Activated CD8-positive, alpha-beta T cell treated with anti-CD3 and anti-CD28 coated beads for 36 hours (primary cell): ENCODE measurements around the gene PRPF40B. TPM values are rescaled to one million over a fixed set of nuclear protein-coding genes. Genes with fewer than 3 reads are reported as not detected.

Source experiments
- ATAC-seq: fragments of 200-7000 bp; cut with Tn5 transposase; one replicate; pipeline ENCODE4 v1.10.0; 2021; ENCODE audit warnings: mild to moderate bottlenecking, moderate library complexity
- CTCF ChIA-PET: fragments of 350-600 bp; sonication (Branson Sonifier 250); formaldehyde crosslinking; loops from one replicate; lab custom pipeline; 2021; ENCODE audit warnings: antibody characterized with exemption; lab: Charles Lee
- POLR2A ChIA-PET: fragments of 350-600 bp; sonication (Branson Sonifier 250); formaldehyde crosslinking; loops from one replicate; lab custom pipeline; 2021; ENCODE audit warnings: antibody characterized with exemption; lab: Charles Lee
- DNase-seq: peaks from one replicate; pipeline ENCODE4 v3.0.0-alpha.2; 2020
- H3K27ac Mint-ChIP-seq: one replicate; pipeline ENCODE4 v1.8.0; 2021; ENCODE audit warnings: mild to moderate bottlenecking, mixed read lengths
- H3K27me3 Mint-ChIP-seq: one replicate; pipeline ENCODE4 v1.8.0; 2021; ENCODE audit warnings: mixed read lengths
- H3K36me3 Mint-ChIP-seq: one replicate; pipeline ENCODE4 v1.8.0; 2021; ENCODE audit warnings: low read depth, mixed read lengths
- H3K4me1 Mint-ChIP-seq: one replicate; pipeline ENCODE4 v1.8.0; 2021; ENCODE audit warnings: low read depth, mixed read lengths
- H3K4me3 Mint-ChIP-seq: one replicate; pipeline ENCODE4 v1.8.0; 2021; ENCODE audit warnings: mild to moderate bottlenecking, moderate library complexity, mixed read lengths
- H3K9me3 Mint-ChIP-seq: one replicate; pipeline ENCODE4 v1.8.0; 2021; ENCODE audit warnings: mixed read lengths
- intact Hi-C: fragments of 100-400 bp; cut with micrococcal nuclease; formaldehyde crosslinking; loops from one replicate; pipeline ENCODE4 v1.10.0; 2022
- total RNA-seq, 2 experiments: library from RNA; stranded (reverse); gene quantifications; one replicate each; pipeline ENCODE4 v1.2.3, GENCODE V29; 2021
- TF ChIP-seq, protein P1 (sequence below): fragments of 200-600 bp; IDR thresholded peaks from one replicate; pipeline ENCODE4 v1.8.0; 2022; ENCODE audit warnings: antibody characterized with exemption, mild to moderate bottlenecking

Gene PRPF40B
- total RNA-seq, 2 experiments from 2014 or later = 4.9 to 5.6 TPM

DNA sequence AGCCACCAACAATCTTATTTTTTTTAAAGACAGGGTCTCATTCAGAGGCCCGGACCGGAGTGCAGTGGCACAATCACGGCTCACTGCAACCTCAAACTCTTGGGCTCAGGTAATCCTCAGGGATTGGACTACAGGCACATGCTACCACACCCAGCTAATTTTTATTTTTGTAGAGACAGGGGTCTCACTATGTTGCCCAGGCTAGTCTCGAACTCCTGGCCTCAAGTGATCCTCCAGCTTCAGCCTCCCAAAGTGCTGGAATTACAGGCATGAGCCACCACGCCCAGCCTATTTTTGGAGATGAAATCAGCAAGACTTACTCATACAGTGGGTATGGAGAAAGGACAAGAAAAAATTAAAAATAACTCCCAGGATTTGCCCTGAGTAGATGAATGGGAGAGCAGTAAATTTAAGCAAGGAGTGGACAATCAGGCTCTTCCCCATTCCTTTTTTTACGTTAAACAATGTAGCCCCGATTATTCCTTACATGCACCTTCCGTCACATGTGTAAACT, 70.6 kb downstream of the PRPF40B start:
- ChIA-PET CTCF (interaction anchor here (1.2 kb wide), 1 partner anchor 24 kb away, joined by 3 read pairs; no protein-coding TSS in a partner anchor), POLR2A (interaction anchor here (1.2 kb wide), 1 partner anchor 20 kb away, joined by 4 read pairs; no protein-coding TSS in a partner anchor)
- DNase-seq = no peak
- Mint-ChIP-seq H3K9me3 (no peaks in the 10 kb centered on the region), H3K27ac (no peak overlapping the region), H3K4me1 (peaks cover 45% of the 10 kb centered on the region), H3K27me3 (no peaks in the 10 kb centered on the region), H3K36me3 (no peaks in the 10 kb centered on the region), H3K4me3 (no peak overlapping the region)
- intact Hi-C loops = no loop called here
- TF ChIP-seq, protein P1, sequence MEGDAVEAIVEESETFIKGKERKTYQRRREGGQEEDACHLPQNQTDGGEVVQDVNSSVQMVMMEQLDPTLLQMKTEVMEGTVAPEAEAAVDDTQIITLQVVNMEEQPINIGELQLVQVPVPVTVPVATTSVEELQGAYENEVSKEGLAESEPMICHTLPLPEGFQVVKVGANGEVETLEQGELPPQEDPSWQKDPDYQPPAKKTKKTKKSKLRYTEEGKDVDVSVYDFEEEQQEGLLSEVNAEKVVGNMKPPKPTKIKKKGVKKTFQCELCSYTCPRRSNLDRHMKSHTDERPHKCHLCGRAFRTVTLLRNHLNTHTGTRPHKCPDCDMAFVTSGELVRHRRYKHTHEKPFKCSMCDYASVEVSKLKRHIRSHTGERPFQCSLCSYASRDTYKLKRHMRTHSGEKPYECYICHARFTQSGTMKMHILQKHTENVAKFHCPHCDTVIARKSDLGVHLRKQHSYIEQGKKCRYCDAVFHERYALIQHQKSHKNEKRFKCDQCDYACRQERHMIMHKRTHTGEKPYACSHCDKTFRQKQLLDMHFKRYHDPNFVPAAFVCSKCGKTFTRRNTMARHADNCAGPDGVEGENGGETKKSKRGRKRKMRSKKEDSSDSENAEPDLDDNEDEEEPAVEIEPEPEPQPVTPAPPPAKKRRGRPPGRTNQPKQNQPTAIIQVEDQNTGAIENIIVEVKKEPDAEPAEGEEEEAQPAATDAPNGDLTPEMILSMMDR = no peak
- no peak for ATAC-seq

Other genes starting within 250 kb of the PRPF40B start
- gene KCNH3, start 84.5 kb upstream of the PRPF40B start, total RNA-seq = 1 to 10 TPM; 8.0 to 9.1 TPM
- 10 to 100 TPM; 57.1 to 61.1 TPM for gene MCRS1, start 55.4 kb upstream of the PRPF40B start, total RNA-seq
- not detected for gene FAM186B, start 17.9 kb upstream of the PRPF40B start, total RNA-seq
- gene FMNL3, start 83.8 kb downstream of the PRPF40B start, total RNA-seq = 10 to 100 TPM; 22.8 to 23.5 TPM
- 100 to 1,000 TPM; 437 to 443 TPM for gene TMBIM6, start 118.0 kb downstream of the PRPF40B start, total RNA-seq
- 1 to 10 TPM; 5.5 to 5.7 TPM for gene NCKAP5L, start 204.9 kb downstream of the PRPF40B start, total RNA-seq
- 1 to 10 TPM; 5.0 to 5.3 TPM for gene BCDIN3D, start 219.5 kb downstream of the PRPF40B start, total RNA-seq